Suprapubic skin (tissue), 4 donors: ENCODE data around the gene KLHL29. TPM values are rescaled to one million over a fixed set of nuclear protein-coding genes. Genes with fewer than 3 reads are reported as not detected.

Source experiments
- DNase-seq, 2 donors: peaks; one replicate each; pipeline ENCODE4 v3.0.0-alpha.2; 2019; ENCODE audit warnings: low spot score in 2 of 2
- H3K27ac ChIP-seq: fragments of 200-600 bp; sonication (generic); one replicate; pipeline ENCODE4 v1.5.1; 2019
- H3K27me3 ChIP-seq: fragments of 200-600 bp; sonication (generic); one replicate; pipeline ENCODE4 v1.5.1; 2019
- H3K36me3 ChIP-seq: fragments of 200-600 bp; sonication (generic); one replicate; pipeline ENCODE4 v1.5.1; 2019
- H3K4me1 ChIP-seq: fragments of 200-600 bp; sonication (generic); one replicate; pipeline ENCODE4 v1.5.1; 2019
- H3K4me3 ChIP-seq: fragments of 200-600 bp; sonication (generic); one replicate; pipeline ENCODE4 v1.5.1; 2019; ENCODE audit warnings: mild to moderate bottlenecking
- H3K9me3 ChIP-seq: fragments of 200-600 bp; sonication (generic); one replicate; pipeline ENCODE4 v1.5.1; 2019
- CTCF ChIP-seq, 2 donors: fragments of 200-600 bp in 1 of 2; fragments of 450-650 bp in 1 of 2; sonication (generic) in 1 of 2; IDR thresholded peaks; one replicate each; pipeline ENCODE4 v1.5.1; 2016 to 2019; ENCODE audit warnings: antibody characterized with exemption in 2 of 2, mild to moderate bottlenecking in 1 of 2, moderate library complexity in 1 of 2
- EP300 ChIP-seq: sonication (generic); formaldehyde crosslinking; IDR thresholded peaks from one replicate; pipeline ENCODE4 v1.6.1; 2017; ENCODE audit warnings: antibody characterized with exemption
- POLR2A ChIP-seq, 2 donors: fragments of 450-650 bp; IDR thresholded peaks; one replicate each; pipeline ENCODE4 v1.6.1; 2017; ENCODE audit warnings: antibody characterized with exemption in 2 of 2, mild to moderate bottlenecking in 2 of 2, moderate library complexity in 2 of 2
- POLR2AphosphoS5 ChIP-seq, 3 donors: sonication (generic); formaldehyde crosslinking; IDR thresholded peaks; one replicate each; pipeline ENCODE4 v1.6.1; 2017; ENCODE audit warnings: antibody characterized with exemption in 3 of 3
- WGBS: methylation state at CpG from one replicate; pipeline ENCODE4 v1.1.5; 2018; 5-methylcytosine and 5-hydroxymethylcytosine counted together
- total RNA-seq, 4 donors: library from RNA; depleted of rRNA; stranded (reverse); fragments of >200 nt; gene quantifications; one replicate each; pipeline ENCODE4 v1.1.0, GENCODE V29; 2016

KLHL29 gene
- total RNA-seq, 4 donors from 2014 or later, result 17.1 to 30.8 (median 20.7) TPM

GRCh38 chr2:23585273-23586170 lies 200.5 kb downstream of the KLHL29 start:
- Histone ChIP-seq H3K36me3 (no peaks in the 10 kb centered on the region), H3K4me3 (no peak overlapping the region), H3K9me3 (no peaks in the 10 kb centered on the region), H3K27me3 (no peaks in the 10 kb centered on the region), H3K4me1 (peaks cover 4% of the 10 kb centered on the region), H3K27ac (no peak overlapping the region)
- WGBS, result 79% methylated on average over 13 of the region's 13 CpGs
- DNase-seq, result no peak
- TF ChIP-seq EP300 (no peak), POLR2A (IDR thresholded peaks at IDR 0.05) (no peak), POLR2AphosphoS5 (IDR thresholded peaks at IDR 0.05) (no peak), CTCF (IDR thresholded peaks at IDR 0.05) (no peak)

- WGBS, result 88% methylated on average over 14 of the region's 15 CpGs
Observed at GRCh38 chr2:23586741-23587306, 201.8 kb downstream of the KLHL29 start.

DNA sequence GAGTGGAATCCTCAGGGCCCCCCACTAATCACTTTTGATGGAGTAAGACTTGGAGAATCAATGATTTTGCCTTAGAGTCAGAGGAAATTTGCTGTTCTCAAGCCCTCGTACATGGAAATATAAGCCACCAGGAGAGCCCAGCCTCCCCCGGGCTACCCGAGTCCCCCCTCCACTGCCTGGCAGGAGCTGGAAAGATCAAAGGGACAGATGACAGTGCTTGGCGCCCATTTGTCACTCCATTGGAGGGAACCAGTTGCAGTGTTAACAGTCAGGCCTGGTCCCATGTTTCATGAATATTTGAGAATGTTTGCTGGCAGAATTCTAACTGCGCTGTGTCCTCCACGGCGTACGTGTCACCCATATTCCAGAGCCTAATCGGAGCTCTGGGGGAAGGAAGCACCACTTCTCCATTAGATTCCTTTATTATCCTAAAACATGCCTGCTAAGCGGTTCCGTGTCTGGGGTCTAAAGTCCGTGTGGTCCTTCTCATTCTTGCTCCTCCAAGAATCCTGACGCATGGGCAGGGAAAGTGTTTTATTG lies 202.4 kb downstream of the KLHL29 start:
- WGBS, result 95% methylated on average over 13 of the region's 13 CpGs

More at GRCh38 chr2:23586741-23587306, 201.8 kb downstream of the KLHL29 start:
- H3K36me3 ChIP-seq, result no peaks in the 10 kb centered on the region
- no peak for TF ChIP-seq EP300
- TF ChIP-seq POLR2A (IDR thresholded peaks at IDR 0.05), result no peak
- no peak for TF ChIP-seq CTCF (IDR thresholded peaks at IDR 0.05)
- TF ChIP-seq POLR2AphosphoS5 (IDR thresholded peaks at IDR 0.05), result no peak
- H3K9me3 ChIP-seq, result no peaks in the 10 kb centered on the region
- DNase-seq, result no peak
- H3K4me3 ChIP-seq, result no peak overlapping the region
- no peaks in the 10 kb centered on the region for H3K27me3 ChIP-seq
- H3K27ac ChIP-seq, result no peak overlapping the region
- H3K4me1 ChIP-seq, result peaks cover 4% of the 10 kb centered on the region

DNA sequence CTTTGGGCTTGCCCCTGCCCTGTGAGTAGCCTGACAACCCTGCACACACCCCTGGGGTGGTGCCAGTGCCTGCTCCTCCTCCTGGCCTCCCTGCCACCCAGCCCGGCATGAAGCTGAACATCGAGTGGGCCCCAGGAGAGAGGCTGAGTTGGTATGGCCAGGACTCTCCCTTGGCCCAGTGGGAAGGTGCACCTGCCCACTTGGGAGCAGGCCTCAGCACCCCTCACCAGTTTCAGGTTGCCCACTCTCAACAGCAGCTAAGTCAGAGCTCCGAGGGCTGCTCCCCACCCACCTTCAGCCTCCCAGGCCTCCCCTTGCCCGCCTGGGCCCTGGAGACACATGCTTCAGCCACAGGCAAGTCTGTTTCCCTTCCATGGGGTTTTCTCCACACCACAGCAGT lies 203.1 kb downstream of the KLHL29 start:
- H3K4me1 ChIP-seq, result peaks cover 4% of the 10 kb centered on the region
- H3K36me3 ChIP-seq, result no peaks in the 10 kb centered on the region
- H3K9me3 ChIP-seq, result no peaks in the 10 kb centered on the region
- no peak overlapping the region for H3K4me3 ChIP-seq
- H3K27ac ChIP-seq, result no peak overlapping the region
- TF ChIP-seq EP300 (no peak), POLR2A (IDR thresholded peaks at IDR 0.05) (no peak), POLR2AphosphoS5 (IDR thresholded peaks at IDR 0.05) (no peak), CTCF (IDR thresholded peaks at IDR 0.05) (no peak)
- DNase-seq, result no peak
- H3K27me3 ChIP-seq, result no peaks in the 10 kb centered on the region
- 96% methylated on average over 4 of the region's 4 CpGs for WGBS

More for the DNA sequence above, 202.4 kb downstream of the KLHL29 start:
- H3K27ac ChIP-seq, result no peak overlapping the region
- H3K4me1 ChIP-seq, result peaks cover 4% of the 10 kb centered on the region
- no peak for TF ChIP-seq POLR2A (IDR thresholded peaks at IDR 0.05)
- no peak for TF ChIP-seq CTCF (IDR thresholded peaks at IDR 0.05)
- H3K4me3 ChIP-seq, result no peak overlapping the region
- no peaks in the 10 kb centered on the region for H3K9me3 ChIP-seq
- DNase-seq, result no peak
- H3K27me3 ChIP-seq, result no peaks in the 10 kb centered on the region
- no peaks in the 10 kb centered on the region for H3K36me3 ChIP-seq

- Histone ChIP-seq H3K4me3 (no peak overlapping the region), H3K27ac (no peak overlapping the region), H3K27me3 (no peaks in the 10 kb centered on the region), H3K36me3 (no peaks in the 10 kb centered on the region), H3K9me3 (no peaks in the 10 kb centered on the region), H3K4me1 (peaks cover 4% of the 10 kb centered on the region)
- DNase-seq, result no peak
- no peak for TF ChIP-seq POLR2AphosphoS5 (IDR thresholded peaks at IDR 0.05)
- no peak for TF ChIP-seq CTCF (IDR thresholded peaks at IDR 0.05)
- no peak for TF ChIP-seq POLR2A (IDR thresholded peaks at IDR 0.05)
- no peak for TF ChIP-seq EP300
- WGBS, result 90% methylated on average over 18 of the region's 18 CpGs
Observed at GRCh38 chr2:23588508-23589201, 203.7 kb downstream of the KLHL29 start.
